HG03097 (cell line): Measurements from ENCODE around the gene S100A12.
"Not testable (repeated sequence)": the region's sequence is repeated elsewhere in the genome, so short reads cannot be mapped to it uniquely, and the experiment has no call there.

ENCODE experiments used
- ATAC-seq: cut with Tn5 transposase; IDR thresholded peaks from one replicate; pipeline ENCODE4 v1.9.1; 2021; ENCODE audit not compliant: unreplicated experiment, low FRiP score

The S100A12 gene

GRCh38 chr1:153375511-153375910 is at the start of gene S100A12:
Gene S100A12 (minus strand): TSS chr1:153375621. CDS start chr1:153374592, 1,029 bp downstream.
- ATAC-seq: no peak

- ATAC-seq: no peak
Observed at GRCh38 chr1:153422450-153423068, 47.1 kb upstream of the S100A12 start.

GRCh38 chr1:153420306-153420705 is 44.9 kb upstream of the S100A12 start:
- no peak for ATAC-seq

GRCh38 chr1:153419436-153419793 is 44.0 kb upstream of the S100A12 start:
- not testable (repeated sequence) for ATAC-seq

- not testable (repeated sequence) for ATAC-seq
Observed at GRCh38 chr1:153418758-153419435, 43.5 kb upstream of the S100A12 start.

- no peak for ATAC-seq
Observed at GRCh38 chr1:153417136-153417888, 41.9 kb upstream of the S100A12 start.

GRCh38 chr1:153415850-153416570 is 40.6 kb upstream of the S100A12 start, which contains the start of gene S100A7A:
Gene S100A7A (plus strand): TSS chr1:153416520. CDS start chr1:153418083, 1,563 bp downstream.
- ATAC-seq: no peak

- ATAC-seq: not testable (repeated sequence)
Observed at GRCh38 chr1:153413961-153414360, 38.5 kb upstream of the S100A12 start.

GRCh38 chr1:153407274-153407673 is 31.9 kb upstream of the S100A12 start:
- not testable (repeated sequence) for ATAC-seq

- not testable (repeated sequence) for ATAC-seq
Observed at GRCh38 chr1:153405825-153406599, 30.6 kb upstream of the S100A12 start.

GRCh38 chr1:153404768-153405167 is 29.3 kb upstream of the S100A12 start:
- ATAC-seq: no peak

GRCh38 chr1:153404086-153404635 is 28.7 kb upstream of the S100A12 start:
- ATAC-seq: no peak

- ATAC-seq: no peak
Observed at GRCh38 chr1:153403421-153404085, 28.1 kb upstream of the S100A12 start.

GRCh38 chr1:153402226-153402625 is 26.8 kb upstream of the S100A12 start:
- no peak for ATAC-seq

GRCh38 chr1:153401461-153401860 is 26.0 kb upstream of the S100A12 start:
- ATAC-seq: no peak

GRCh38 chr1:153400244-153400643 is 24.8 kb upstream of the S100A12 start:
- no peak for ATAC-seq

GRCh38 chr1:153399401-153400055 is 24.1 kb upstream of the S100A12 start:
- ATAC-seq: no peak

- no peak for ATAC-seq
Observed at GRCh38 chr1:153397924-153398651, 22.7 kb upstream of the S100A12 start.
